ENCODE data around the gene CDK16. TPM values are rescaled to one million over a fixed set of nuclear protein-coding genes. Genes with fewer than 3 reads are reported as not detected.

CDK16 gene
- total and polyA plus RNA-seq, 2 donors (not counting 3 experiments of a cell fraction or from before 2014, with no cell fraction given), result 99.9 to 149 TPM

GRCh38 chrX:47210661-47211425, 7.6 kb upstream of the CDK16 start:
- DNase-seq (ENCODE audit: low read depth, low spot score) (no peak), FAIRE-seq (no peak)
- POLR2A ChIA-PET, result no interaction called here
- H3K4me2 ChIP-seq (ENCODE audit: insufficient read depth, low read length), result no peak overlapping the region
- H3K79me2 ChIP-seq (ENCODE audit: control insufficient read depth, insufficient read depth, low read length), result no peaks in the 10 kb centered on the region
- no peaks in the 10 kb centered on the region for H3K4me1 ChIP-seq (ENCODE audit: control insufficient read depth, extremely low read depth, insufficient read depth, low read length)
- H3K9ac ChIP-seq (replicated peaks; ENCODE audit: extremely low read depth, insufficient read depth, low read length), result no peak overlapping the region
- no peak overlapping the region for H3K4me3 ChIP-seq (replicated peaks in 1 of 3; ENCODE audit: insufficient read depth in 1 of 3, low read depth in 1 of 3, low read length in 3 of 3)
- no peaks in the 10 kb centered on the region for H4K20me1 ChIP-seq (replicated peaks; ENCODE audit: control insufficient read depth, extremely low read depth, insufficient read depth, low read length)
- no peak overlapping the region for H3K27ac ChIP-seq (ENCODE audit: insufficient read depth, low read depth, low read length)
- H2AFZ ChIP-seq (ENCODE audit: low read depth, low read length), result no peak overlapping the region
- H3K9me1 ChIP-seq (replicated peaks; ENCODE audit: control insufficient read depth, extremely low read depth, insufficient read depth, low read length), result no peaks in the 10 kb centered on the region
- peaks cover 15 to 57% of the 10 kb centered on the region in 2 experiments for H3K36me3 ChIP-seq (ENCODE audit: control insufficient read depth in 2 of 2, extremely low read depth in 1 of 2, insufficient read depth in 2 of 2, low read length in 2 of 2)
- BruUV-seq (replicated peaks), result no TSS peak
- no peaks in the 10 kb centered on the region for H3K27me3 ChIP-seq (ENCODE audit: control insufficient read depth in 2 of 2, insufficient read depth in 2 of 2, low read length in 2 of 2)
- intact Hi-C loops (cut with micrococcal nuclease) (no loop called here), dilution Hi-C loops (cut with MboI; ENCODE audit: extremely low pct_ligation_motif_present, low sequenced_read_pairs) (no loop called here)
- TF ChIP-seq POLR2A (IDR thresholded peaks at IDR 0.05; ENCODE audit: low read depth, low read length) (no peak), MYC (IDR thresholded peaks at IDR 0.05; ENCODE audit: low read depth, low read length) (no peak), JUN (IDR thresholded peaks at IDR 0.05; ENCODE audit: borderline replicate concordance, insufficient read depth, insufficient read length, low read depth) (no peak), FOS (IDR thresholded peaks at IDR 0.05; ENCODE audit: borderline replicate concordance, insufficient read depth, low read length) (no peak), EZH2 (IDR thresholded peaks at IDR 0.05; ENCODE audit: borderline replicate concordance, low read depth, low read length, severe bottlenecking) (no peak), GATA2 (IDR thresholded peaks at IDR 0.05; ENCODE audit: insufficient read depth, insufficient read length, low read depth, low read length) (no peak), POLR2AphosphoS5 (IDR thresholded peaks at IDR 0.05; ENCODE audit: insufficient read depth, low read depth, low read length) (no peak)
- TF ChIP-seq, protein P1, sequence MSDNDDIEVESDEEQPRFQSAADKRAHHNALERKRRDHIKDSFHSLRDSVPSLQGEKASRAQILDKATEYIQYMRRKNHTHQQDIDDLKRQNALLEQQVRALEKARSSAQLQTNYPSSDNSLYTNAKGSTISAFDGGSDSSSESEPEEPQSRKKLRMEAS (IDR thresholded peaks at IDR 0.05; ENCODE audit: insufficient read depth, insufficient read length), result no peak
- TF ChIP-seq, protein P2, sequence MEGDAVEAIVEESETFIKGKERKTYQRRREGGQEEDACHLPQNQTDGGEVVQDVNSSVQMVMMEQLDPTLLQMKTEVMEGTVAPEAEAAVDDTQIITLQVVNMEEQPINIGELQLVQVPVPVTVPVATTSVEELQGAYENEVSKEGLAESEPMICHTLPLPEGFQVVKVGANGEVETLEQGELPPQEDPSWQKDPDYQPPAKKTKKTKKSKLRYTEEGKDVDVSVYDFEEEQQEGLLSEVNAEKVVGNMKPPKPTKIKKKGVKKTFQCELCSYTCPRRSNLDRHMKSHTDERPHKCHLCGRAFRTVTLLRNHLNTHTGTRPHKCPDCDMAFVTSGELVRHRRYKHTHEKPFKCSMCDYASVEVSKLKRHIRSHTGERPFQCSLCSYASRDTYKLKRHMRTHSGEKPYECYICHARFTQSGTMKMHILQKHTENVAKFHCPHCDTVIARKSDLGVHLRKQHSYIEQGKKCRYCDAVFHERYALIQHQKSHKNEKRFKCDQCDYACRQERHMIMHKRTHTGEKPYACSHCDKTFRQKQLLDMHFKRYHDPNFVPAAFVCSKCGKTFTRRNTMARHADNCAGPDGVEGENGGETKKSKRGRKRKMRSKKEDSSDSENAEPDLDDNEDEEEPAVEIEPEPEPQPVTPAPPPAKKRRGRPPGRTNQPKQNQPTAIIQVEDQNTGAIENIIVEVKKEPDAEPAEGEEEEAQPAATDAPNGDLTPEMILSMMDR (IDR thresholded peaks at IDR 0.05; ENCODE audit: extremely low read depth in 1 of 2, insufficient read depth in 1 of 2, low read depth in 1 of 2, low read length in 2 of 2), result no peak
- no peaks in the 10 kb centered on the region for H3K9me3 ChIP-seq (replicated peaks; ENCODE audit: control insufficient read depth, insufficient read depth, low read length)
- CTCF ChIA-PET, result interaction anchor here (1.9 kb wide), 1 partner anchor 174 kb away, joined by 4 read pairs; no protein-coding TSS in a partner anchor

All from endothelial cell of umbilical vein (primary cell).